Measurements from ENCODE around the gene SLC35A1.

The SLC35A1 gene

DNA sequence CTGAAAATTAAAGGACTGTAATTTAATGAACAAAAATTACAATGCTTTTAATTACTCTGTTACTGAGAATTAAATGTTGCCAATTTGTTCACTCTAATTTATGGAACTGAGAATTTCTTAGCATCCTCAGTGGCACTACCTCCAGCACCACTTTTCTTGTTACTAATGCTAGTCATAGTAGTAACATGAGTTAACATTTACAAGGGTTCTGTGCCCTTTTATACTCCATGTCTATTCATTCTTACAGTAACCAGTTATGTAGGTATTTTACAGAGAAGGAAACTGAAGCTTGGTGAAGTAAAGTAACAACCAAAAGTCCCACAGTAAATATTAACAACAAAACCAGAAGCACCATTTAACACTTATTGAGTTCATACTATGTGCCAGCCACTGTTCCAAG lies 82.7 kb downstream of the SLC35A1 start:
- H3K27ac ChIP-seq (ENCODE audit: extremely low read depth, low read depth, low read length) = no peak overlapping the region
- CTCF ChIA-PET = no interaction called here
- no peaks in the 10 kb centered on the region for H3K4me1 ChIP-seq (ENCODE audit: control insufficient read depth, insufficient read depth, low read length)
- no peaks in the 10 kb centered on the region for H3K9me3 ChIP-seq (ENCODE audit: control insufficient read depth, insufficient read depth, low read depth, low read length)
- TF ChIP-seq ZNF660 (tag by site-specific recombination; IDR thresholded peaks at IDR 0.05) (no peak), HOXA7 (CRISPR knock-in tag; IDR thresholded peaks at IDR 0.05; ENCODE audit: borderline replicate concordance) (no peak), ZNF24 (tag by site-specific recombination; IDR thresholded peaks at IDR 0.05) (no peak), ZNF600 (tag by site-specific recombination; IDR thresholded peaks at IDR 0.05) (no peak), ZNF121 (tag by site-specific recombination; IDR thresholded peaks at IDR 0.05) (no peak), ZBTB48 (tag by site-specific recombination; IDR thresholded peaks at IDR 0.05) (no peak), ZNF747 (tag by site-specific recombination; IDR thresholded peaks at IDR 0.05) (no peak), ZNF707 (tag by site-specific recombination; IDR thresholded peaks at IDR 0.05) (no peak), GLI4 (tag by site-specific recombination; IDR thresholded peaks at IDR 0.05) (no peak), ZNF792 (tag by site-specific recombination; IDR thresholded peaks at IDR 0.05) (no peak), ZNF10 (tag by site-specific recombination; IDR thresholded peaks at IDR 0.05) (no peak), SCRT2 (tag by site-specific recombination; IDR thresholded peaks at IDR 0.05) (no peak), ZBTB20 (tag by site-specific recombination; IDR thresholded peaks at IDR 0.05) (no peak), ZNF560 (tag by site-specific recombination; IDR thresholded peaks at IDR 0.05; ENCODE audit: borderline replicate concordance) (no peak), TRIM28 (IDR thresholded peaks at IDR 0.05; ENCODE audit: borderline replicate concordance, low read length) (no peak), ZNF558 (tag by site-specific recombination; IDR thresholded peaks at IDR 0.05) (no peak)
- TF ChIP-seq, protein P1, sequence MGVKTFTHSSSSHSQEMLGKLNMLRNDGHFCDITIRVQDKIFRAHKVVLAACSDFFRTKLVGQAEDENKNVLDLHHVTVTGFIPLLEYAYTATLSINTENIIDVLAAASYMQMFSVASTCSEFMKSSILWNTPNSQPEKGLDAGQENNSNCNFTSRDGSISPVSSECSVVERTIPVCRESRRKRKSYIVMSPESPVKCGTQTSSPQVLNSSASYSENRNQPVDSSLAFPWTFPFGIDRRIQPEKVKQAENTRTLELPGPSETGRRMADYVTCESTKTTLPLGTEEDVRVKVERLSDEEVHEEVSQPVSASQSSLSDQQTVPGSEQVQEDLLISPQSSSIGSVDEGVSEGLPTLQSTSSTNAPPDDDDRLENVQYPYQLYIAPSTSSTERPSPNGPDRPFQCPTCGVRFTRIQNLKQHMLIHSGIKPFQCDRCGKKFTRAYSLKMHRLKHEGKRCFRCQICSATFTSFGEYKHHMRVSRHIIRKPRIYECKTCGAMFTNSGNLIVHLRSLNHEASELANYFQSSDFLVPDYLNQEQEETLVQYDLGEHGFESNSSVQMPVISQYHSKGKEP (tag by site-specific recombination; IDR thresholded peaks at IDR 0.05) = no peak
- TF ChIP-seq, protein P2, sequence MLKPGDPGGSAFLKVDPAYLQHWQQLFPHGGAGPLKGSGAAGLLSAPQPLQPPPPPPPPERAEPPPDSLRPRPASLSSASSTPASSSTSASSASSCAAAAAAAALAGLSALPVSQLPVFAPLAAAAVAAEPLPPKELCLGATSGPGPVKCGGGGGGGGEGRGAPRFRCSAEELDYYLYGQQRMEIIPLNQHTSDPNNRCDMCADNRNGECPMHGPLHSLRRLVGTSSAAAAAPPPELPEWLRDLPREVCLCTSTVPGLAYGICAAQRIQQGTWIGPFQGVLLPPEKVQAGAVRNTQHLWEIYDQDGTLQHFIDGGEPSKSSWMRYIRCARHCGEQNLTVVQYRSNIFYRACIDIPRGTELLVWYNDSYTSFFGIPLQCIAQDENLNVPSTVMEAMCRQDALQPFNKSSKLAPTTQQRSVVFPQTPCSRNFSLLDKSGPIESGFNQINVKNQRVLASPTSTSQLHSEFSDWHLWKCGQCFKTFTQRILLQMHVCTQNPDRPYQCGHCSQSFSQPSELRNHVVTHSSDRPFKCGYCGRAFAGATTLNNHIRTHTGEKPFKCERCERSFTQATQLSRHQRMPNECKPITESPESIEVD (tag by site-specific recombination; IDR thresholded peaks at IDR 0.05) = no peak
- TF ChIP-seq, protein P3, sequence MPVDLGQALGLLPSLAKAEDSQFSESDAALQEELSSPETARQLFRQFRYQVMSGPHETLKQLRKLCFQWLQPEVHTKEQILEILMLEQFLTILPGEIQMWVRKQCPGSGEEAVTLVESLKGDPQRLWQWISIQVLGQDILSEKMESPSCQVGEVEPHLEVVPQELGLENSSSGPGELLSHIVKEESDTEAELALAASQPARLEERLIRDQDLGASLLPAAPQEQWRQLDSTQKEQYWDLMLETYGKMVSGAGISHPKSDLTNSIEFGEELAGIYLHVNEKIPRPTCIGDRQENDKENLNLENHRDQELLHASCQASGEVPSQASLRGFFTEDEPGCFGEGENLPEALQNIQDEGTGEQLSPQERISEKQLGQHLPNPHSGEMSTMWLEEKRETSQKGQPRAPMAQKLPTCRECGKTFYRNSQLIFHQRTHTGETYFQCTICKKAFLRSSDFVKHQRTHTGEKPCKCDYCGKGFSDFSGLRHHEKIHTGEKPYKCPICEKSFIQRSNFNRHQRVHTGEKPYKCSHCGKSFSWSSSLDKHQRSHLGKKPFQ (tag by site-specific recombination; IDR thresholded peaks at IDR 0.05) = no peak
- POLR2A ChIA-PET = no interaction called here
- no peak overlapping the region for H3K4me3 ChIP-seq (ENCODE audit: low read depth, low read length)
- peaks cover 29 to 63% of the 10 kb centered on the region in 2 experiments for H3K36me3 ChIP-seq (ENCODE audit: control insufficient read depth in 2 of 2, insufficient read depth in 1 of 2, low read length in 2 of 2)

DNA sequence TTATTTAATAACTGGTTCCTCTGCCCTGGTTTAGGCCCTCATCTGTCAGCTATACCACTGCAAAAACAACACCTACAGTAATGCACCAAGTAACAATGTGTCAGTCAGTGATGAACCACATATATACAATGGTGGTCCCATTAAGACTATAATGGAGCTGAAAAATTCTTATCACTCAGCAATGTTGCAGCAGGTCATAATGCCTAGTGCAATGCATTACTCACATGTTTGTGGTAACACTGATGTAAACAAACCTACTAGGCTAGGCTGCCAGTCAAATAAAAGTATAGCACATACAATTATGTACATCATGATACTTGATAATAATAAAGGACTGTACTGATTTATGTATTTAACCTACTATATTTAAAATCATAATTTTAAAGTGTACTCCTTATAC lies 85.7 kb downstream of the SLC35A1 start:
- POLR2A ChIA-PET = no interaction called here
- TF ChIP-seq, protein P1 (tag by site-specific recombination; IDR thresholded peaks at IDR 0.05) = 0 out of 2 replicates have a peak, but pooled peaks have one; percentile 35
- TF ChIP-seq, protein P4, sequence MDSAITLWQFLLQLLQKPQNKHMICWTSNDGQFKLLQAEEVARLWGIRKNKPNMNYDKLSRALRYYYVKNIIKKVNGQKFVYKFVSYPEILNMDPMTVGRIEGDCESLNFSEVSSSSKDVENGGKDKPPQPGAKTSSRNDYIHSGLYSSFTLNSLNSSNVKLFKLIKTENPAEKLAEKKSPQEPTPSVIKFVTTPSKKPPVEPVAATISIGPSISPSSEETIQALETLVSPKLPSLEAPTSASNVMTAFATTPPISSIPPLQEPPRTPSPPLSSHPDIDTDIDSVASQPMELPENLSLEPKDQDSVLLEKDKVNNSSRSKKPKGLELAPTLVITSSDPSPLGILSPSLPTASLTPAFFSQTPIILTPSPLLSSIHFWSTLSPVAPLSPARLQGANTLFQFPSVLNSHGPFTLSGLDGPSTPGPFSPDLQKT (IDR thresholded peaks at IDR 0.05; ENCODE audit: borderline replicate concordance, low read depth, low read length) = no peak
- no peak overlapping the region for H3K4me3 ChIP-seq (ENCODE audit: low read depth, low read length)
- H3K36me3 ChIP-seq (ENCODE audit: control insufficient read depth in 2 of 2, insufficient read depth in 1 of 2, low read length in 2 of 2) = peaks cover 40 to 77% of the 10 kb centered on the region in 2 experiments
- H3K9me3 ChIP-seq (ENCODE audit: control insufficient read depth, insufficient read depth, low read depth, low read length) = no peaks in the 10 kb centered on the region
- H3K4me1 ChIP-seq (ENCODE audit: control insufficient read depth, insufficient read depth, low read length) = no peaks in the 10 kb centered on the region
- H3K27ac ChIP-seq (ENCODE audit: extremely low read depth, low read depth, low read length) = no peak overlapping the region
- CTCF ChIA-PET = interaction anchor here (0.8 kb wide), 1 partner anchor 78 kb away, joined by 3 read pairs; no protein-coding TSS in a partner anchor
